Sigmoid colon (tissue), 4 donors: ENCODE data around the gene GNA12.

ENCODE experiments used
- POLR2A ChIP-seq, 2 donors: fragments of 450-650 bp; IDR thresholded peaks; one replicate each; pipeline ENCODE4 v1.6.1; 2016; ENCODE audit warnings: antibody characterized with exemption in 2 of 2, mild to moderate bottlenecking in 2 of 2, moderate library complexity in 2 of 2
- POLR2AphosphoS5 ChIP-seq, 4 donors: sonication (generic); formaldehyde crosslinking; IDR thresholded peaks; one replicate each; pipeline ENCODE4 v1.6.1; 2017; ENCODE audit warnings: antibody characterized with exemption in 4 of 4
- TF ChIP-seq, protein P1 (sequence below), 4 experiments: fragments of 450-650 bp in 3 of 4; fragments of 200-600 bp in 1 of 4; IDR thresholded peaks; one replicate each; pipeline ENCODE4 v1.5.1; 2016 to 2019; ENCODE audit warnings: antibody characterized with exemption in 4 of 4, mild to moderate bottlenecking in 3 of 4, moderate library complexity in 2 of 4

- TF ChIP-seq, protein P1, sequence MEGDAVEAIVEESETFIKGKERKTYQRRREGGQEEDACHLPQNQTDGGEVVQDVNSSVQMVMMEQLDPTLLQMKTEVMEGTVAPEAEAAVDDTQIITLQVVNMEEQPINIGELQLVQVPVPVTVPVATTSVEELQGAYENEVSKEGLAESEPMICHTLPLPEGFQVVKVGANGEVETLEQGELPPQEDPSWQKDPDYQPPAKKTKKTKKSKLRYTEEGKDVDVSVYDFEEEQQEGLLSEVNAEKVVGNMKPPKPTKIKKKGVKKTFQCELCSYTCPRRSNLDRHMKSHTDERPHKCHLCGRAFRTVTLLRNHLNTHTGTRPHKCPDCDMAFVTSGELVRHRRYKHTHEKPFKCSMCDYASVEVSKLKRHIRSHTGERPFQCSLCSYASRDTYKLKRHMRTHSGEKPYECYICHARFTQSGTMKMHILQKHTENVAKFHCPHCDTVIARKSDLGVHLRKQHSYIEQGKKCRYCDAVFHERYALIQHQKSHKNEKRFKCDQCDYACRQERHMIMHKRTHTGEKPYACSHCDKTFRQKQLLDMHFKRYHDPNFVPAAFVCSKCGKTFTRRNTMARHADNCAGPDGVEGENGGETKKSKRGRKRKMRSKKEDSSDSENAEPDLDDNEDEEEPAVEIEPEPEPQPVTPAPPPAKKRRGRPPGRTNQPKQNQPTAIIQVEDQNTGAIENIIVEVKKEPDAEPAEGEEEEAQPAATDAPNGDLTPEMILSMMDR (IDR thresholded peaks at IDR 0.05): no peak
- no peak for TF ChIP-seq POLR2A (IDR thresholded peaks at IDR 0.05)
- no peak for TF ChIP-seq POLR2AphosphoS5 (IDR thresholded peaks at IDR 0.05)
Measured at GRCh38 chr7:2686101-2686500, 158.0 kb downstream of the GNA12 start.
